ENCODE measurements around the gene WFDC1. TPM values are rescaled to one million over a fixed set of nuclear protein-coding genes. Genes with fewer than 3 reads are reported as not detected.

WFDC1 gene
- total and polyA plus RNA-seq, 10 of the 15 experiments (the other 5 are each of a cell fraction or from before 2014, with no cell fraction given) = not detected

- Histone ChIP-seq H4K20me1 (ENCODE audit: control insufficient read depth, insufficient read depth) (no peaks in the 10 kb centered on the region), H2AFZ (ENCODE audit: control insufficient read depth, low read depth, low read length) (no peak overlapping the region), H3K36me3 (ENCODE audit: control insufficient read depth in 2 of 2, insufficient read depth in 2 of 2, low read length in 1 of 2) (no peaks in the 10 kb centered on the region), H3K4me3 (no peak overlapping the region), H3K4me2 (ENCODE audit: control insufficient read depth, insufficient read depth) (no peak overlapping the region), H3K27me3 (replicated peaks in 1 of 2; ENCODE audit: control insufficient read depth in 2 of 2, insufficient read depth in 2 of 2, low read length in 1 of 2) (peaks cover 0 to 4% of the 10 kb centered on the region in 2 experiments; a peak in 2 of 4 replicates), H3K79me2 (ENCODE audit: control insufficient read depth, insufficient read depth, low read length) (no peaks in the 10 kb centered on the region), H3K9ac (ENCODE audit: control insufficient read depth, insufficient read depth, low read length) (no peak overlapping the region), H3K9me3 (replicated peaks; ENCODE audit: control insufficient read depth, insufficient read depth, low read length) (no peaks in the 10 kb centered on the region; the same call in 2 of the 3 replicates), H3K27ac (ENCODE audit: control insufficient read depth, insufficient read depth) (no peak overlapping the region), H3K4me1 (ENCODE audit: control insufficient read depth, insufficient read depth, low read length) (no peaks in the 10 kb centered on the region)
- WGBS (ENCODE audit: insufficient coverage, insufficient replicate concordance, low lambda C conversion rate, missing lambda C conversion rate) = 16% methylated on average over 5 of the region's 5 CpGs
- CTCF ChIA-PET = no interaction called here
- in situ Hi-C loops (cut with MboI) = no loop called here
- TF ChIP-seq BACH1 (IDR thresholded peaks at IDR 0.05; ENCODE audit: borderline replicate concordance) = no peak
- TF ChIP-seq NBN (IDR thresholded peaks at IDR 0.05) = no peak
- TF ChIP-seq NRF1 (conservative IDR thresholded peaks at IDR 0.05; ENCODE audit: low read depth, low read length) = no peak
- TF ChIP-seq, protein P1, sequence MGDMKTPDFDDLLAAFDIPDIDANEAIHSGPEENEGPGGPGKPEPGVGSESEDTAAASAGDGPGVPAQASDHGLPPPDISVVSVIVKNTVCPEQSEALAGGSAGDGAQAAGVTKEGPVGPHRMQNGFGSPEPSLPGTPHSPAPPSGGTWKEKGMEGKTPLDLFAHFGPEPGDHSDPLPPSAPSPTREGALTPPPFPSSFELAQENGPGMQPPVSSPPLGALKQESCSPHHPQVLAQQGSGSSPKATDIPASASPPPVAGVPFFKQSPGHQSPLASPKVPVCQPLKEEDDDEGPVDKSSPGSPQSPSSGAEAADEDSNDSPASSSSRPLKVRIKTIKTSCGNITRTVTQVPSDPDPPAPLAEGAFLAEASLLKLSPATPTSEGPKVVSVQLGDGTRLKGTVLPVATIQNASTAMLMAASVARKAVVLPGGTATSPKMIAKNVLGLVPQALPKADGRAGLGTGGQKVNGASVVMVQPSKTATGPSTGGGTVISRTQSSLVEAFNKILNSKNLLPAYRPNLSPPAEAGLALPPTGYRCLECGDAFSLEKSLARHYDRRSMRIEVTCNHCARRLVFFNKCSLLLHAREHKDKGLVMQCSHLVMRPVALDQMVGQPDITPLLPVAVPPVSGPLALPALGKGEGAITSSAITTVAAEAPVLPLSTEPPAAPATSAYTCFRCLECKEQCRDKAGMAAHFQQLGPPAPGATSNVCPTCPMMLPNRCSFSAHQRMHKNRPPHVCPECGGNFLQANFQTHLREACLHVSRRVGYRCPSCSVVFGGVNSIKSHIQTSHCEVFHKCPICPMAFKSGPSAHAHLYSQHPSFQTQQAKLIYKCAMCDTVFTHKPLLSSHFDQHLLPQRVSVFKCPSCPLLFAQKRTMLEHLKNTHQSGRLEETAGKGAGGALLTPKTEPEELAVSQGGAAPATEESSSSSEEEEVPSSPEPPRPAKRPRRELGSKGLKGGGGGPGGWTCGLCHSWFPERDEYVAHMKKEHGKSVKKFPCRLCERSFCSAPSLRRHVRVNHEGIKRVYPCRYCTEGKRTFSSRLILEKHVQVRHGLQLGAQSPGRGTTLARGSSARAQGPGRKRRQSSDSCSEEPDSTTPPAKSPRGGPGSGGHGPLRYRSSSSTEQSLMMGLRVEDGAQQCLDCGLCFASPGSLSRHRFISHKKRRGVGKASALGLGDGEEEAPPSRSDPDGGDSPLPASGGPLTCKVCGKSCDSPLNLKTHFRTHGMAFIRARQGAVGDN (IDR thresholded peaks at IDR 0.05) = no peak
- no peak for TF ChIP-seq ZSCAN29 (IDR thresholded peaks at IDR 0.05)
- TF ChIP-seq FOS (IDR thresholded peaks at IDR 0.05; ENCODE audit: borderline replicate concordance, extremely low read depth, insufficient read length) = no peak
- no peak for TF ChIP-seq ZNF207 (IDR thresholded peaks at IDR 0.05; ENCODE audit: borderline replicate concordance)
- RAD21 ChIA-PET (ENCODE audit: unreplicated experiment) = no interaction called here
- SMC1A ChIA-PET (ENCODE audit: uncharacterized antibody, unreplicated experiment) = no interaction called here
- FAIRE-seq (no peak), DNase-seq (ENCODE audit: low read depth, low spot score) (no peak), ATAC-seq (no peak)
- intact Hi-C loops (cut with micrococcal nuclease; ENCODE audit: unreplicated experiment) = no loop called here
- POLR2A ChIA-PET = no interaction called here
- BruUV-seq (replicated peaks) = no TSS peak
Measured at GRCh38 chr16:84247844-84248243, 46.8 kb upstream of the WFDC1 start.
